ENCODE results near the gene DAB2. TPM values are rescaled to one million over a fixed set of nuclear protein-coding genes. Genes with fewer than 3 reads are reported as not detected.

The DAB2 gene
- total RNA-seq, 6 experiments from 2014 or later = 228 to 285 (median 237) TPM

DNA sequence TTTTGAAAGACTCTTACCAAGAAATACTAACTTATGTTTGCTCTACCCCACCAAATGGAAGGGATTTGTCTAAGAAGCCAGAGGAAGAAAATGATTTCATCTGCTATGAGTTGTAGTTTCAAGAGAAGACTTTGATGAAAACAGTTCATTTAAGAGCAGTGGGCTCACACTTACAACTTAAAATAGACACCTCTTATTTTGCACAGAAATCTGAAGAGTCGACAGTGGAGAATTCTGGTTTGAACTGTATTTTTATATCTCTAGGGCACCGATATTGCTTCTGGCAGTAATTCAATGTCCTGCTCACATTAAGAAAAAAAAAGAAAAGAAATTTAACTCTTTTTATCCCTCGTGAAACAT, 1.9 kb upstream of the DAB2 start:
- Mint-ChIP-seq H3K27me3 (ENCODE audit: insufficient read depth) (peaks cover 2% of the 10 kb centered on the region), H3K27ac (peak overlapping the region; percentile 98), H3K36me3 (ENCODE audit: low read depth) (peaks cover 28% of the 10 kb centered on the region), H3K9me3 (no peaks in the 10 kb centered on the region), H3K4me3 (peak overlapping the region; percentile 99), H3K4me1 (ENCODE audit: low read depth) (peaks cover 53% of the 10 kb centered on the region)
- DNase-seq = no peak
- TF ChIP-seq, protein P1, sequence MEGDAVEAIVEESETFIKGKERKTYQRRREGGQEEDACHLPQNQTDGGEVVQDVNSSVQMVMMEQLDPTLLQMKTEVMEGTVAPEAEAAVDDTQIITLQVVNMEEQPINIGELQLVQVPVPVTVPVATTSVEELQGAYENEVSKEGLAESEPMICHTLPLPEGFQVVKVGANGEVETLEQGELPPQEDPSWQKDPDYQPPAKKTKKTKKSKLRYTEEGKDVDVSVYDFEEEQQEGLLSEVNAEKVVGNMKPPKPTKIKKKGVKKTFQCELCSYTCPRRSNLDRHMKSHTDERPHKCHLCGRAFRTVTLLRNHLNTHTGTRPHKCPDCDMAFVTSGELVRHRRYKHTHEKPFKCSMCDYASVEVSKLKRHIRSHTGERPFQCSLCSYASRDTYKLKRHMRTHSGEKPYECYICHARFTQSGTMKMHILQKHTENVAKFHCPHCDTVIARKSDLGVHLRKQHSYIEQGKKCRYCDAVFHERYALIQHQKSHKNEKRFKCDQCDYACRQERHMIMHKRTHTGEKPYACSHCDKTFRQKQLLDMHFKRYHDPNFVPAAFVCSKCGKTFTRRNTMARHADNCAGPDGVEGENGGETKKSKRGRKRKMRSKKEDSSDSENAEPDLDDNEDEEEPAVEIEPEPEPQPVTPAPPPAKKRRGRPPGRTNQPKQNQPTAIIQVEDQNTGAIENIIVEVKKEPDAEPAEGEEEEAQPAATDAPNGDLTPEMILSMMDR (IDR thresholded peaks at IDR 0.05) = no peak

DNA sequence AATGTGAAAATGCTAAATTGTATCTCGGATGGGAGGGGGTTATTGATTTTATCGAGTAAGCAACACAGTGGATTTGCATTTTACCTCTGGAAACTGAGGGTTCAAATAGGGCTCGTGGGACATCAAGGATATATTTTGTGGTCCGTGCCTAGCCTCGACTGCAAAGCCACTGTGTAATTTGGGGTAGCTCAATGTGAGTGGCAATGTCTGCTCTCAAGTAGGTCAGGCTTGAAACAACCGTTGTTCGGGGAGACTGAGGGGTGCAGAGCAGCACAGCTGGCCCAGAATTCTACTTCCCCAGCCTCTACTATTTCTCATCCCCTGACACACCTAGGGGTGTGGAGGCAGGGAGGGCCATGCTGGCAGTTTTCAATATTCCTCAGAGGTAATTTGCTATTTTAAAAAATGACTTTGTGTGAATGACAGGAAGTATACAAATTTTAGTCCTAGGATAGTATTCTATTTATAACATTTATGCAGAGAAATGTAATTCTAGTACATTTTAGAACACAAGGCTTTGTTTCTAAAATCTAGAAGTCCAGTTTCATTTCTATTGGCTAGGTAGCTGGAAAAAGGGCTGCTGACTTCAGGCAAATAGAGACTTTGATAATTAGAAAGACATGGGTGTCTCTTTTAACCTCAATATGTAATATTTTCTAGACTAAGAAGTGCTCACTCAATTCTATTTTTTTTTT, 1.4 kb upstream of the DAB2 start:
- H3K9me3 Mint-ChIP-seq = no peaks in the 10 kb centered on the region
- peaks cover 2% of the 10 kb centered on the region for H3K27me3 Mint-ChIP-seq (ENCODE audit: insufficient read depth)
- H3K4me1 Mint-ChIP-seq (ENCODE audit: low read depth) = peaks cover 59% of the 10 kb centered on the region
- H3K36me3 Mint-ChIP-seq (ENCODE audit: low read depth) = peaks cover 34% of the 10 kb centered on the region
- H3K4me3 Mint-ChIP-seq = peak overlapping the region; percentile 99
- peak overlapping the region; percentile 98 for H3K27ac Mint-ChIP-seq
- TF ChIP-seq, protein P1 (IDR thresholded peaks at IDR 0.05) = no peak
- no peak for DNase-seq

DNA sequence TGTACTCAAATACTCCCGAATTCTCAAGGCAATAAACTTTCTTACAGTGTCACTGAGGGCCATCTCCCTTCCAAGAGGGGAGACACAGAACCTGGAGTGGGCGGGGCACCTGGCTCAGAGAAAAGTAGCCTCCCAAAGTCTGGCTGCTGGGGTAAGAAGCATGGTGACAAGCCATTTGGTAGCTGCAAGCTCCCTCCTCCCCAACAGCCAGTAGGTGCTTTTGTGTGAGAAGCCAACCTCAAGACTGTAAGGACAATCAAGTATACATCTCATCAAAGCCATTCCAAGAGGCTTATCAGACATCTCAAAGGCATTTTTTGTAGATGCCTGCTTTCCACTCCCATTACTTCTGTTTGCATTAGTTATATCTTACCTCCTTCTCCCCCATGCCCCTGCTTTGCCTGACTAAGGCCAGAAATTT, 1.4 kb downstream of the DAB2 start:
- DNase-seq = no peak
- Mint-ChIP-seq H3K4me1 (ENCODE audit: low read depth) (peaks cover 78% of the 10 kb centered on the region), H3K9me3 (no peaks in the 10 kb centered on the region), H3K27ac (peak overlapping the region; percentile 98), H3K36me3 (ENCODE audit: low read depth) (peaks cover 45% of the 10 kb centered on the region), H3K27me3 (ENCODE audit: insufficient read depth) (peaks cover 2% of the 10 kb centered on the region), H3K4me3 (peak overlapping the region; percentile 99)
- TF ChIP-seq, protein P1 (IDR thresholded peaks at IDR 0.05) = no peak; the same call in 1 of the 2 replicates

GRCh38 chr5:39422728-39423285, 2.0 kb downstream of the DAB2 start:
- TF ChIP-seq, protein P1 (IDR thresholded peaks at IDR 0.05) = no peak
- DNase-seq = no peak
- H3K4me3 Mint-ChIP-seq = peak overlapping the region; percentile 99
- no peaks in the 10 kb centered on the region for H3K9me3 Mint-ChIP-seq
- peaks cover 50% of the 10 kb centered on the region for H3K36me3 Mint-ChIP-seq (ENCODE audit: low read depth)
- H3K27me3 Mint-ChIP-seq (ENCODE audit: insufficient read depth) = peaks cover 2% of the 10 kb centered on the region
- H3K4me1 Mint-ChIP-seq (ENCODE audit: low read depth) = peaks cover 79% of the 10 kb centered on the region
- peak overlapping the region; percentile 98 for H3K27ac Mint-ChIP-seq

DNA sequence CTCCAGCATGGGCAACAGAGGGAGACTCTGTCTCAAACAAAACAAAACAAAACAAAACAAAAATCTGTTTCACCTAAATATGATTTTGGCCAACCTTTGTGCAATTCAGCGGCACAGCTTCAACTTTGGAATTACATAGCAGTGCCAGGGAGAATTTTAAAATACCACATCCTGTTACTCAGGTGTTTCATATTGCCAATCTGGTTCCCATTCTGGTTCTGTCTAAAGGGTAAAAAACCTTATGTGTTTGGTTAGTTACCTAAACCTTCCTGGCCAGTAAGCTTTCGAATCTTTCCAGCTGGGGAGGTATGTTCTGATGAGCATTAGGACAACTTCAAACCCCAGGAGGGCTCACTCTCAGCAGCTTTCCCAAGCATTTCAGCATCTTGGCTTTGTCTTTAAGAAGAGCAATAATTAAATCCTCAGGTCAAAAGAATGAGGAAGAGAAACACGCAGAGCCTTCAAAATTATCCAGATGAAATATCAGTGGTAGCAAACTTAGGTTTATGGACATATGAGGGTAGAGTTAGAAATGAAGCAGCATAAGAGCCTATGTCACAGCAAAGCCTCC, 2.7 kb downstream of the DAB2 start:
- no peak for DNase-seq
- no peaks in the 10 kb centered on the region for H3K9me3 Mint-ChIP-seq
- H3K27me3 Mint-ChIP-seq (ENCODE audit: insufficient read depth) = peaks cover 2% of the 10 kb centered on the region
- TF ChIP-seq, protein P1 (IDR thresholded peaks at IDR 0.05) = no peak
- peak overlapping the region; percentile 98 for H3K27ac Mint-ChIP-seq
- H3K4me3 Mint-ChIP-seq = peak overlapping the region; percentile 99
- peaks cover 57% of the 10 kb centered on the region for H3K36me3 Mint-ChIP-seq (ENCODE audit: low read depth)
- peaks cover 79% of the 10 kb centered on the region for H3K4me1 Mint-ChIP-seq (ENCODE audit: low read depth)
